GM11168 (cell line): ENCODE results near the gene MGAT4B.

Experiments
- in situ Hi-C: fragments of 300-500 bp; cut with MboI; formaldehyde crosslinking; loops from one replicate; pipeline ENCODE4 v1.12.0; 2022; ENCODE audit warnings: low sequenced_read_pairs; ENCODE audit not compliant: unreplicated experiment

The MGAT4B gene

DNA sequence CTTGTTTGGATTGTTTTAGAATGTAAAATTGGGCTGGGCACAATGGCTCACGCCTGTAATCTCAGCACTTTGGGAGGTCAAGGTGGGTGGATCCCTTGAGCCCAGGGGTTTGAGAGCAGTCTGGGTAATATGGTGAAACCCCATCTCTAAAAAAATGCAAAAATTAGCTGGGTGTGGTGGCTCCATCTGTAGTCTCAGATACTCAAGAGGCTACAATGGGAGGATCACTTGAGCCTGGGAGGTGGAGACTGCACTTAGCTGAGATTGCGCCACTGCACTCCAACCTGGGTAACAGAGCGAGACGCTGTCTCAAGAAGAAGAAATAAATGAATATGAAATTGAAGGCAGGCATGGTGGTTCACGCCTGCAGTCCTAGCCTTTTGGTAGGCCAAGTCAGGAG lies 52.7 kb downstream of the MGAT4B start:
- in situ Hi-C loops = no loop called here

DNA sequence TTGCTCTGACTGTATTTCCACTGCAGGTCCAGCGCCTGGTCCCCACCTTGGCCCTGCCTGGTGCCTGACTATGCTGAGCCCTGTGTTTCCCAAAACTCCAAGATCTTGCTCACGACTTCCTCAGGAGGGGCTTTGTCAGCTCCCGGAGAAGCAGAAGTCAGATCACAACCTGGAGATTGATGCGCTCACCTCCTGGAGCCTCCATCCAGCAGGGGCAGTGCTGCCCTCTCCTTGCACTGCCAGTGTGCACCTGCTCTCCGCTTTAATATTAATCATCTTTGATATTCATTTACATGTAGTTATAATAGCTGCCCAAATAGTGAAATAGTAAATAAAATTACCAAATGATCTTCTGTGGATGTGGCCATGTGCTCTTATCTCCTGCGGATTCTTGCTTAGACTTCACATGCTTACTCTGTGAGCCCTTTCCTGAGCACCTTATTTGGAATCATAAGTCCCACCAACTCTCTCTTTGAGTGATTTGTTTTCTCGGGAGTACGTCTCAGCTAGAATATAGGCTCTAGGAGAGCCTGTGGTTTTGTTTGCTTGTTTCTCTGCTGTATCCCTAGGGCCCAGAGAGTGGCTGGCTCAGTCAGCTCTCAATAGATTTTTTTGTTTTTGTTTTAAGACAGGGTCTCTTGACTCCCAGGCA lies 56.7 kb downstream of the MGAT4B start:
- in situ Hi-C loops = no loop called here

DNA sequence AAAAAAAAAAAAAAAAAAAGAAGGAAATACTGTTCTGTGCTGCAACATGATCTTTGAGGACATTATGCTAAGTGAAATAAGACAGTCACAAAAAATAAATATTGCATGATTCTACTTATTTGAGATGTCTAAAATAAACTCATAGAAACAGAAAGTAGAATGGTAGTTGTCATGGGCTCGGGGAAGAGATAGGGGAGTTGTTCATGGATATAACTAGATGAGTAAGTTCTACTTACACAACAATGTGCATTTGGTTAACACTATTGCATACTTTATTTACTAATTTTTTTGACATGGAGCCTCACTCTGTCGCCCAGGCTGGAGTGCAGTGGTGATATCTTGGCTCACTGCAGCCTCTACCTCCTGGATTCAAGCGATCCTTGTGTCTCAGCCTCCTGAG lies 58.9 kb downstream of the MGAT4B start:
- in situ Hi-C loops = no loop called here
